HepG2 (cell line): ENCODE measurements around the gene THADA. TPM values are rescaled to one million over a fixed set of nuclear protein-coding genes. Genes with fewer than 3 reads are reported as not detected.

Experiments
- ATAC-seq: fragments of 200-7000 bp; cut with Tn5 transposase; 3 replicates; pipeline ENCODE4 v1.9.1; 2020; ENCODE audit warnings: mild to moderate bottlenecking, moderate library complexity
- BruUV-seq: library from RNA; stranded (reverse); fragments of 400-500 nt; replicated peaks from 2 replicates; lab custom pipeline; 2021; lab: Mats Ljungman, UMichigan
- CTCF ChIA-PET: fragments of 300-600 bp; formaldehyde crosslinking; extraction: SDS; loops from one replicate; lab custom pipeline; 2021; ENCODE audit warnings: low total read pairs, inconsistent platforms, low intra/inter-chr PET ratio; lab: Yijun Ruan, JAX
- POLR2A ChIA-PET: fragments of 350-600 bp; sonication (Branson Sonifier 250); formaldehyde crosslinking; loops from one replicate; lab custom pipeline; 2020; ENCODE audit warnings: antibody characterized with exemption, inconsistent platforms; lab: Yijun Ruan, JAX
- DNase-seq: peaks from one replicate; pipeline ENCODE4 v3.0.0-alpha.2; 2015; ENCODE audit warnings: low spot score
- FAIRE-seq: peaks from 3 replicates; lab custom pipeline; 2011; peaks lifted over from hg19 to GRCh38; lab: Jason Lieb, UNC
- H2AFZ ChIP-seq: one replicate; pipeline ENCODE4 v1.6.1; 2011; ENCODE audit warnings: low read length, inconsistent platforms
- H3K27ac ChIP-seq: fragments of 300-600 bp; 3 replicates; pipeline ENCODE4 v1.8.0; 2011; ENCODE audit warnings: mixed run types, mild to moderate bottlenecking, mixed read lengths, low read length, inconsistent platforms; ENCODE audit not compliant: insufficient read depth; ENCODE audit errors: extremely low read length
- H3K27me3 ChIP-seq, 2 experiments: fragments of 200-600 bp in 1 of 2; 2 replicates in 1 of 2; 3 replicates in 1 of 2; pipeline versions ENCODE4 v1.6.0 to v1.8.0; 2011; ENCODE audit warnings: low read length in 2 of 2, mild to moderate bottlenecking in 2 of 2, moderate library complexity in 2 of 2, inconsistent platforms in 1 of 2; ENCODE audit not compliant: insufficient read depth in 2 of 2, control insufficient read depth in 1 of 2
- H3K36me3 ChIP-seq, 2 experiments: fragments of 200-600 bp in 1 of 2; replicated peaks in 1 of 2; 2 replicates in 1 of 2; 3 replicates in 1 of 2; pipeline versions ENCODE4 v1.5.1 to v1.8.0; 2011; ENCODE audit warnings: low read length in 2 of 2, inconsistent platforms in 1 of 2; ENCODE audit not compliant: insufficient read depth in 2 of 2, control insufficient read depth in 1 of 2
- H3K4me1 ChIP-seq: 2 replicates; pipeline ENCODE4 v1.5.1; 2012; ENCODE audit warnings: low read length, inconsistent platforms; ENCODE audit not compliant: insufficient read depth
- H3K4me2 ChIP-seq: 2 replicates; pipeline ENCODE4 v1.6.0; 2011; ENCODE audit warnings: low read depth, low read length, inconsistent platforms
- H3K4me3 ChIP-seq, 3 experiments: fragments of 200-600 bp in 1 of 3; sonication (generic), shearing (Covaris generic) in 1 of 3; replicated peaks in 1 of 3; 2 replicates each; pipeline ENCODE4 v1.5.1; 2011 to 2016; ENCODE audit warnings: low read length in 3 of 3, inconsistent platforms in 2 of 3, low read depth in 2 of 3, mild to moderate bottlenecking in 2 of 3, control low read depth in 1 of 3, mixed read lengths in 1 of 3; ENCODE audit not compliant: insufficient read depth in 1 of 3
- H3K79me2 ChIP-seq: one replicate; pipeline ENCODE4 v1.6.1; 2011; ENCODE audit warnings: low read length, inconsistent platforms; ENCODE audit not compliant: insufficient read depth
- H3K9ac ChIP-seq: 2 replicates; pipeline ENCODE4 v1.6.0; 2011; ENCODE audit warnings: mild to moderate bottlenecking, low read depth, low read length, inconsistent platforms; ENCODE audit not compliant: insufficient read depth
- H3K9me3 ChIP-seq: 2 replicates; pipeline ENCODE4 v1.5.1; 2012; ENCODE audit warnings: mild to moderate bottlenecking, low read length
- H4K20me1 ChIP-seq: 2 replicates; pipeline ENCODE4 v1.6.0; 2011; ENCODE audit warnings: inconsistent platforms, mild to moderate bottlenecking, low read length, moderate library complexity; ENCODE audit not compliant: insufficient read depth
- EP300 ChIP-seq, 3 experiments: sonication (generic) in 1 of 3; formaldehyde crosslinking in 1 of 3; IDR thresholded peaks; 2 replicates each; pipeline versions ENCODE4 v1.5.1 to v1.6.1; 2011 to 2020; ENCODE audit warnings: low read depth in 2 of 3, low read length in 2 of 3, borderline replicate concordance in 1 of 3, improper control_type of control experiment in 1 of 3, mild to moderate bottlenecking in 1 of 3, missing genetic modification reagents in 1 of 3, moderate library complexity in 1 of 3
- HES4 ChIP-seq: sonication (generic); formaldehyde crosslinking; IDR thresholded peaks from 2 replicates; pipeline ENCODE4 v1.9.0; 2021; ENCODE audit warnings: mild to moderate bottlenecking, missing genetic modification reagents, borderline replicate concordance
- HOXA5 ChIP-seq: sonication (generic); formaldehyde crosslinking; IDR thresholded peaks from 2 replicates; pipeline ENCODE4 v1.4.0; 2020; ENCODE audit warnings: missing genetic modification reagents
- KDM4B ChIP-seq: sonication (generic); formaldehyde crosslinking; IDR thresholded peaks from 2 replicates; pipeline ENCODE4 v1.4.0; 2020; ENCODE audit warnings: missing genetic modification reagents
- REL ChIP-seq: sonication (generic); formaldehyde crosslinking; conservative IDR thresholded peaks from 2 replicates; pipeline ENCODE4 v1.8.0; 2022; ENCODE audit warnings: mild to moderate bottlenecking, missing genetic modification reagents, moderate library complexity
- TEAD3 ChIP-seq: optimal IDR thresholded peaks from 2 replicates; pipeline ENCODE3; 2016; ENCODE audit warnings: borderline replicate concordance
- ZFX ChIP-seq: sonication (generic); formaldehyde crosslinking; IDR thresholded peaks from 2 replicates; pipeline ENCODE4 v1.4.0; 2020; ENCODE audit warnings: mild to moderate bottlenecking, low read depth, missing genetic modification reagents, moderate library complexity
- ZNF296 ChIP-seq: sonication (generic); formaldehyde crosslinking; conservative IDR thresholded peaks from 2 replicates; pipeline ENCODE4 v1.5.0; 2020; ENCODE audit warnings: mild to moderate bottlenecking, missing genetic modification reagents
- ZNF558 ChIP-seq: sonication (generic); formaldehyde crosslinking; IDR thresholded peaks from 2 replicates; pipeline ENCODE4 v1.9.0; 2022; ENCODE audit warnings: mild to moderate bottlenecking, missing genetic modification reagents, borderline replicate concordance
- ZNF619 ChIP-seq: sonication (generic); formaldehyde crosslinking; IDR thresholded peaks from 2 replicates; pipeline ENCODE4 v1.4.0; 2020; ENCODE audit warnings: mild to moderate bottlenecking, missing genetic modification reagents
- WGBS: methylation state at CpG from one replicate; pipeline ENCODE4 v1.1.6; 2017; ENCODE audit warnings: low lambda C conversion rate; 5-methylcytosine and 5-hydroxymethylcytosine counted together
- in situ Hi-C: cut with HindIII; loops from 2 replicates; pipeline ENCODE4 v1.10.0; 2017; ENCODE audit warnings: low pct_unique_long_range_greater_than_20kb; ENCODE audit not compliant: extremely low pct_ligation_motif_present
- intact Hi-C: fragments of 100-400 bp; cut with micrococcal nuclease; formaldehyde crosslinking; loops from one replicate; pipeline ENCODE4 v1.10.0; 2022; ENCODE audit not compliant: unreplicated experiment
- polyA plus RNA-seq, 8 experiments: library from polyadenylated mRNA; depleted of rRNA in 3 of 8; stranded (reverse) in 7 of 8; unstranded in 1 of 8; fragments of >200 nt; fragmentation: Illumina TruSeq in 4 of 8; extraction: Trizol in 4 of 8; gene quantifications; 2 replicates each; pipeline versions ENCODE4 v1.2.1 to v1.2.3, GENCODE V29; 2011 to 2016; ENCODE audit warnings: low read depth in 4 of 8, missing spikeins in 1 of 8, mixed read lengths in 1 of 8; ENCODE audit not compliant: insufficient read depth in 1 of 8
- total RNA-seq, 5 experiments: library from RNA; depleted of rRNA; stranded (reverse); fragments of >200 nt; fragmentation: Illumina TruSeq; extraction: Trizol; gene quantifications; 2 replicates each; pipeline ENCODE4 v1.2.3, GENCODE V29; 2016; ENCODE audit warnings: low read depth in 1 of 5
- TF ChIP-seq, protein P1 (sequence below): sonication (generic); formaldehyde crosslinking; IDR thresholded peaks from 2 replicates; pipeline ENCODE4 v1.5.0; 2020; ENCODE audit warnings: missing genetic modification reagents
- TF ChIP-seq, protein P2 (sequence below): sonication (generic); formaldehyde crosslinking; IDR thresholded peaks from 2 replicates; pipeline ENCODE4 v1.4.0; 2020; ENCODE audit warnings: missing genetic modification reagents, low read depth, mild to moderate bottlenecking, borderline replicate concordance

The THADA gene
- total and polyA plus RNA-seq, 2 of the 13 experiments (the other 11 are each of a cell fraction or from before 2014, with no cell fraction given) = 12.7 to 21.7 TPM

DNA sequence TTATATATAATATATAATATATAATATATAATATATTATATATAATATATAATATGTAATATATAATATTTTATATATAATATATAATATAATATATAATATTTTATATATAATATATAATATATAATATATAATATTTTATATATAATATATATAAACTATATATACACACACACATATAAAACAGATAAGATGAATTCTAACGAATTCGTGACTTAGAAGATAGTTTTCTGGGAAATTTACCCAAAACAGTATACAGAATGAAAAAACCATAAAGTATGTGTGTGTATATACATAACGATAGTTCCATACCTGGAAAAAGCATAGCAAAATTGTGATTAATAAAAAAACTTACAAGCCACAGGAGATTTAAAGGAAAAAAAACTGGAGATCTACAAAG lies 80.6 kb downstream of the THADA start:
- in situ Hi-C loops (no loop called here), intact Hi-C loops (no loop called here)
- Histone ChIP-seq H4K20me1 (no peaks in the 10 kb centered on the region), H3K9me3 (no peaks in the 10 kb centered on the region), H3K27me3 (no peaks in the 10 kb centered on the region), H3K36me3 (no peaks in the 10 kb centered on the region), H3K4me1 (no peaks in the 10 kb centered on the region), H3K79me2 (no peaks in the 10 kb centered on the region), H3K9ac (no peak overlapping the region), H3K4me3 (no peak overlapping the region), H3K4me2 (no peak overlapping the region), H2AFZ (no peak overlapping the region), H3K27ac (no peak overlapping the region)
- over 99% methylated on average over 3 of the region's 3 CpGs for WGBS
- ATAC-seq = no peak
- BruUV-seq = no TSS peak
- POLR2A ChIA-PET = no interaction called here
- CTCF ChIA-PET = no interaction called here
- no peak for FAIRE-seq
- no peak for DNase-seq
- TF ChIP-seq, protein P1, sequence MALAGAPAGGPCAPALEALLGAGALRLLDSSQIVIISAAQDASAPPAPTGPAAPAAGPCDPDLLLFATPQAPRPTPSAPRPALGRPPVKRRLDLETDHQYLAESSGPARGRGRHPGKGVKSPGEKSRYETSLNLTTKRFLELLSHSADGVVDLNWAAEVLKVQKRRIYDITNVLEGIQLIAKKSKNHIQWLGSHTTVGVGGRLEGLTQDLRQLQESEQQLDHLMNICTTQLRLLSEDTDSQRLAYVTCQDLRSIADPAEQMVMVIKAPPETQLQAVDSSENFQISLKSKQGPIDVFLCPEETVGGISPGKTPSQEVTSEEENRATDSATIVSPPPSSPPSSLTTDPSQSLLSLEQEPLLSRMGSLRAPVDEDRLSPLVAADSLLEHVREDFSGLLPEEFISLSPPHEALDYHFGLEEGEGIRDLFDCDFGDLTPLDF (CRISPR knock-in tag) = no peak
- no peak for TF ChIP-seq ZNF558 (CRISPR knock-in tag)

DNA sequence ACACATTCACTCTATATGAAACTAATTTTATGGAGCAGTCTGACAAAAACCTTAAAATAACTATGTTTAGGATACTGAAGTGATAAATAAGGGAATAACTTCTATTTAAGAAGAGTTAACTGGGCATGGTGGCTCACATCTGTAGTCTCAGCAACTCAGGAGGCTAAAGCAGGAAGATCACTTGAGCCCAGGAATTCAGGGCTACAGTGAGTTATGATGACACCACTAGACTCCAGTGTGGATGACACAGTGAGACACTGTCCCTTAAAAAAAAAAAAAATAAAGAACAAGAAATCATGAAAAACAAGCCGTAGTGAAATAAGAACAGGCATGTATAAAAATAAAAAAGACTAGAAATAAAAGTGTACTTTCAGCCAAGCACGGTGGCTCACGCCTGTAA lies 82.0 kb downstream of the THADA start:
- in situ Hi-C loops = no loop called here
- no peak overlapping the region for H3K9ac ChIP-seq
- H3K27me3 ChIP-seq = no peaks in the 10 kb centered on the region
- ChIA-PET POLR2A (no interaction called here), CTCF (no interaction called here)
- intact Hi-C loops = no loop called here
- FAIRE-seq = no peak
- H3K9me3 ChIP-seq = no peaks in the 10 kb centered on the region
- no peaks in the 10 kb centered on the region for H3K36me3 ChIP-seq
- H3K27ac ChIP-seq = no peak overlapping the region
- WGBS = 98% methylated on average over 3 of the region's 3 CpGs
- no peak overlapping the region for H2AFZ ChIP-seq
- no peaks in the 10 kb centered on the region for H3K4me1 ChIP-seq
- no peaks in the 10 kb centered on the region for H3K79me2 ChIP-seq
- no peaks in the 10 kb centered on the region for H4K20me1 ChIP-seq
- no peak for ATAC-seq
- no peak overlapping the region for H3K4me2 ChIP-seq
- no TSS peak for BruUV-seq
- DNase-seq = no peak
- no peak overlapping the region for H3K4me3 ChIP-seq
- TF ChIP-seq KDM4B (CRISPR knock-in tag) (no peak), ZFX (no peak), HES4 (CRISPR knock-in tag) (no peak), REL (CRISPR knock-in tag) (no peak), EP300 (IDR thresholded peaks at IDR 0.05; ENCODE audit: low read depth in 2 of 2, low read length in 2 of 2) (no peak), EP300 (CRISPR knock-in tag; IDR thresholded peaks at IDR 0.05; ENCODE audit: borderline replicate concordance) (no peak), ZNF619 (CRISPR knock-in tag) (no peak), TEAD3 (CRISPR knock-in tag) (no peak), HOXA5 (no peak), ZNF296 (no peak)
- TF ChIP-seq, protein P2, sequence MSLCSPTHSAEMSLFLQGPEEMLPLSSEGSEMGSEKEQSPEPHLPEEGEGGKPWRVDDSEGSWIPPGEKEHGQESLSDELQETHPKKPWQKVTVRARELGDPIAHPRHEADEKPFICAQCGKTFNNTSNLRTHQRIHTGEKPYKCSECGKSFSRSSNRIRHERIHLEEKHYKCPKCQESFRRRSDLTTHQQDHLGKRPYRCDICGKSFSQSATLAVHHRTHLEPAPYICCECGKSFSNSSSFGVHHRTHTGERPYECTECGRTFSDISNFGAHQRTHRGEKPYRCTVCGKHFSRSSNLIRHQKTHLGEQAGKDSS = no peak
